ENCODE data around the gene CCDC3.

Gene CCDC3

GRCh38 chr10:12938271-12938670, 63.2 kb downstream of the CCDC3 start:
- no peaks in the 10 kb centered on the region for H3K79me2 ChIP-seq (ENCODE audit: low read length)
- H3K27me3 ChIP-seq (replicated peaks; ENCODE audit: insufficient read depth, low read length): no peaks in the 10 kb centered on the region
- no peak overlapping the region for H3K9ac ChIP-seq (ENCODE audit: low read length)
- no peak overlapping the region for H2AFZ ChIP-seq (ENCODE audit: low read length)
- H3K4me3 ChIP-seq (ENCODE audit: low read length): no peak overlapping the region
- no peaks in the 10 kb centered on the region for H3K36me3 ChIP-seq (replicated peaks; ENCODE audit: insufficient read depth, low read length)
- no peaks in the 10 kb centered on the region for H3K9me3 ChIP-seq (replicated peaks; ENCODE audit: insufficient read depth, low read length)
- H3K27ac ChIP-seq (ENCODE audit: low read length): no peak overlapping the region
- TF ChIP-seq CTCF (IDR thresholded peaks at IDR 0.05; ENCODE audit: low read length) (no peak), EZH2phosphoT487 (IDR thresholded peaks at IDR 0.05; ENCODE audit: low read length) (no peak), EZH2 (optimal IDR thresholded peaks at IDR 0.05; ENCODE audit: low read depth, low read length) (no peak)
- no peaks in the 10 kb centered on the region for H3F3A ChIP-seq (ENCODE audit: insufficient read depth, low read length)
- H3K4me2 ChIP-seq (ENCODE audit: low read depth, low read length): no peak overlapping the region
- no peaks in the 10 kb centered on the region for H3K9me2 ChIP-seq (replicated peaks; ENCODE audit: insufficient read depth, low read length)
- H3K4me1 ChIP-seq (ENCODE audit: low read length): no peaks in the 10 kb centered on the region
- no peaks in the 10 kb centered on the region for H4K20me1 ChIP-seq (ENCODE audit: insufficient read depth, low read length)
- DNase-seq: no peak

GRCh38 chr10:12937527-12937926, 64.0 kb downstream of the CCDC3 start:
- no peak overlapping the region for H3K27ac ChIP-seq (ENCODE audit: low read length)

GRCh38 chr10:12934777-12935176, 66.7 kb downstream of the CCDC3 start:
- no peak for DNase-seq

More at GRCh38 chr10:12937527-12937926, 64.0 kb downstream of the CCDC3 start:
- Histone ChIP-seq H3K27me3 (replicated peaks; ENCODE audit: insufficient read depth, low read length) (no peaks in the 10 kb centered on the region), H3K4me2 (ENCODE audit: low read depth, low read length) (no peak overlapping the region), H3K9me2 (replicated peaks; ENCODE audit: insufficient read depth, low read length) (no peaks in the 10 kb centered on the region), H3K9me3 (replicated peaks; ENCODE audit: insufficient read depth, low read length) (no peaks in the 10 kb centered on the region), H3K4me1 (ENCODE audit: low read length) (no peaks in the 10 kb centered on the region), H3K4me3 (ENCODE audit: low read length) (no peak overlapping the region), H4K20me1 (ENCODE audit: insufficient read depth, low read length) (no peaks in the 10 kb centered on the region), H2AFZ (ENCODE audit: low read length) (no peak overlapping the region), H3K79me2 (ENCODE audit: low read length) (no peaks in the 10 kb centered on the region), H3K36me3 (replicated peaks; ENCODE audit: insufficient read depth, low read length) (no peaks in the 10 kb centered on the region), H3K9ac (ENCODE audit: low read length) (no peak overlapping the region), H3F3A (ENCODE audit: insufficient read depth, low read length) (no peaks in the 10 kb centered on the region)
- no peak for DNase-seq
- TF ChIP-seq EZH2 (optimal IDR thresholded peaks at IDR 0.05; ENCODE audit: low read depth, low read length) (no peak), EZH2phosphoT487 (IDR thresholded peaks at IDR 0.05; ENCODE audit: low read length) (no peak), CTCF (IDR thresholded peaks at IDR 0.05; ENCODE audit: low read length) (no peak)

More at GRCh38 chr10:12934777-12935176, 66.7 kb downstream of the CCDC3 start:
- Histone ChIP-seq H3K9me3 (replicated peaks; ENCODE audit: insufficient read depth, low read length) (no peaks in the 10 kb centered on the region), H3K9me2 (replicated peaks; ENCODE audit: insufficient read depth, low read length) (no peaks in the 10 kb centered on the region), H3K4me1 (ENCODE audit: low read length) (no peaks in the 10 kb centered on the region), H4K20me1 (ENCODE audit: insufficient read depth, low read length) (no peaks in the 10 kb centered on the region), H3K27me3 (replicated peaks; ENCODE audit: insufficient read depth, low read length) (no peaks in the 10 kb centered on the region), H3K79me2 (ENCODE audit: low read length) (no peaks in the 10 kb centered on the region), H3K36me3 (replicated peaks; ENCODE audit: insufficient read depth, low read length) (no peaks in the 10 kb centered on the region), H2AFZ (ENCODE audit: low read length) (no peak overlapping the region), H3K9ac (ENCODE audit: low read length) (no peak overlapping the region), H3K4me2 (ENCODE audit: low read depth, low read length) (no peak overlapping the region), H3K27ac (ENCODE audit: low read length) (no peak overlapping the region), H3K4me3 (ENCODE audit: low read length) (no peak overlapping the region), H3F3A (ENCODE audit: insufficient read depth, low read length) (no peaks in the 10 kb centered on the region)
- TF ChIP-seq EZH2phosphoT487 (IDR thresholded peaks at IDR 0.05; ENCODE audit: low read length): no peak
- no peak for TF ChIP-seq CTCF (IDR thresholded peaks at IDR 0.05; ENCODE audit: low read length)
- TF ChIP-seq EZH2 (optimal IDR thresholded peaks at IDR 0.05; ENCODE audit: low read depth, low read length): no peak
